K562 (cell line): ENCODE results near the gene TMEM95. TPM values are rescaled to one million over a fixed set of nuclear protein-coding genes. Genes with fewer than 3 reads are reported as not detected.

ENCODE experiments used
- ATF6 ChIP-seq: sonication (generic); formaldehyde crosslinking; IDR thresholded peaks from 2 replicates; pipeline ENCODE4 v1.4.0; 2020; ENCODE audit warnings: mild to moderate bottlenecking, missing genetic modification reagents
- C11orf30 ChIP-seq: fragments of 450-650 bp; IDR thresholded peaks from 2 replicates; pipeline ENCODE4 v1.6.1; 2016; ENCODE audit warnings: low read depth, mild to moderate bottlenecking
- CREB5 ChIP-seq: fragments of 250-450 bp; sonication (Bioruptor Pico); IDR thresholded peaks from 2 replicates; pipeline ENCODE4 v1.5.0; 2020; ENCODE audit warnings: mild to moderate bottlenecking
- ELF4 ChIP-seq: fragments of 450-650 bp; formaldehyde crosslinking; IDR thresholded peaks from 2 replicates; pipeline ENCODE4 v1.4.0; 2022; ENCODE audit warnings: missing genetic modification characterization
- ELK1 ChIP-seq: sonication (generic); formaldehyde crosslinking; IDR thresholded peaks from 2 replicates; pipeline ENCODE4 v1.8.1; 2022; ENCODE audit warnings: missing genetic modification reagents
- FOSL1 ChIP-seq: fragments of 200-800 bp; sonication (Bioruptor generic); conservative IDR thresholded peaks from 2 replicates; pipeline ENCODE4 v1.6.1; 2016; ENCODE audit warnings: missing genetic modification characterization, missing compliant biosample characterization
- FOXA3 ChIP-seq, 2 experiments: fragments of 450-650 bp in 1 of 2; sonication (generic) in 1 of 2; formaldehyde crosslinking; IDR thresholded peaks in 1 of 2; conservative IDR thresholded peaks in 1 of 2; 2 replicates each; pipeline versions ENCODE4 v1.4.0 to v1.8.0; 2020 to 2022; ENCODE audit warnings: mild to moderate bottlenecking in 2 of 2, missing genetic modification reagents in 1 of 2
- KLF16 ChIP-seq: IDR thresholded peaks from 2 replicates; pipeline ENCODE4 v1.6.1; 2016; ENCODE audit warnings: antibody characterized with exemption
- MAZ ChIP-seq, 2 experiments: fragments of 450-650 bp in 1 of 2; sonication (generic) in 1 of 2; formaldehyde crosslinking; IDR thresholded peaks in 1 of 2; conservative IDR thresholded peaks in 1 of 2; 2 replicates each; pipeline versions ENCODE4 v1.4.0 to v1.5.0; 2020; ENCODE audit warnings: mild to moderate bottlenecking in 1 of 2, missing genetic modification reagents in 1 of 2
- MYBL2 ChIP-seq, 2 experiments: fragments of 450-650 bp in 1 of 2; sonication (generic) in 1 of 2; formaldehyde crosslinking in 1 of 2; IDR thresholded peaks; 2 replicates each; pipeline versions ENCODE4 v1.6.1 to v1.8.1; 2017 to 2022; ENCODE audit warnings: borderline replicate concordance in 1 of 2, inconsistent platforms in 1 of 2, low read depth in 1 of 2, mild to moderate bottlenecking in 1 of 2, missing genetic modification reagents in 1 of 2, moderate library complexity in 1 of 2
- NFATC3 ChIP-seq: fragments of 450-650 bp; IDR thresholded peaks from 2 replicates; pipeline ENCODE4 v1.6.1; 2017; ENCODE audit warnings: mild to moderate bottlenecking
- PRPF4 ChIP-seq: fragments of 200-400 bp; formaldehyde crosslinking; IDR thresholded peaks from one replicate; pipeline ENCODE4 v1.6.1; 2017; ENCODE audit warnings: low read length, low read depth, mild to moderate bottlenecking; ENCODE audit not compliant: insufficient read depth, poor library complexity, severe bottlenecking
- SLC30A9 ChIP-seq: fragments of 250-450 bp; sonication (Bioruptor Pico); IDR thresholded peaks from 2 replicates; pipeline ENCODE4 v1.8.0; 2022; ENCODE audit warnings: mild to moderate bottlenecking, moderate library complexity
- STAT5B ChIP-seq: fragments of 250-450 bp; sonication (Bioruptor Pico); IDR thresholded peaks from 2 replicates; pipeline ENCODE4 v1.8.0; 2021; ENCODE audit warnings: mild to moderate bottlenecking, inconsistent platforms
- TCF7L2 ChIP-seq: fragments of 150-350 bp; IDR thresholded peaks from 2 replicates; pipeline ENCODE4 v1.6.1; 2016; ENCODE audit warnings: low read depth, mild to moderate bottlenecking, low read length, moderate library complexity
- TSC22D4 ChIP-seq: fragments of 450-650 bp; IDR thresholded peaks from 2 replicates; pipeline ENCODE4 v1.6.1; 2016; ENCODE audit warnings: missing genetic modification characterization, missing biosample characterization, control low read depth
- ZNF175 ChIP-seq: fragments of 200-800 bp; sonication (Bioruptor generic); IDR thresholded peaks from 2 replicates; pipeline ENCODE4 v1.6.1; 2016; ENCODE audit warnings: low read depth, mild to moderate bottlenecking, missing genetic modification characterization, missing compliant biosample characterization
- ZNF274 ChIP-seq: IDR thresholded peaks from 2 replicates; pipeline ENCODE4 v1.6.1; 2011; ENCODE audit warnings: low read depth, mild to moderate bottlenecking, low read length, moderate library complexity, borderline replicate concordance
- ZNF398 ChIP-seq: fragments of 250-450 bp; sonication (Bioruptor Pico); IDR thresholded peaks from 2 replicates; pipeline ENCODE4 v1.8.0; 2021; ENCODE audit warnings: moderate library complexity, mild to moderate bottlenecking, inconsistent platforms
- ZNF445 ChIP-seq: fragments of 250-450 bp; sonication (Bioruptor Pico); IDR thresholded peaks from 2 replicates; pipeline ENCODE4 v1.4.0; 2020; ENCODE audit warnings: low read depth, mild to moderate bottlenecking, moderate library complexity
- ZNF696 ChIP-seq: fragments of 250-450 bp; sonication (Bioruptor Pico); conservative IDR thresholded peaks from 2 replicates; pipeline ENCODE4 v1.4.0; 2020; ENCODE audit warnings: mild to moderate bottlenecking, moderate library complexity
- polyA plus RNA-seq, 8 experiments: library from polyadenylated mRNA; depleted of rRNA in 4 of 8; stranded (reverse) in 5 of 8; unstranded in 3 of 8; fragments of >200 nt; fragmentation: Nextera tagmentation in 2 of 8; fragmentation: Illumina TruSeq in 1 of 8; extraction: Ambion mirVana in 2 of 8; extraction: Trizol in 1 of 8; gene quantifications; 2 replicates each; pipeline versions ENCODE4 v1.2.1 to v1.2.3, GENCODE V29; 2011 to 2014; ENCODE audit warnings: inconsistent platforms in 1 of 8, missing spikeins in 1 of 8
- total RNA-seq, 7 experiments: library from RNA; depleted of rRNA in 6 of 7; stranded (reverse); fragments of >200 nt in 6 of 7; fragmentation: Illumina TruSeq in 2 of 7; extraction: Trizol in 2 of 7; gene quantifications; 2 replicates each; pipeline versions ENCODE4 v1.2.1 to v1.2.3, GENCODE V29; 2011 to 2021; ENCODE audit warnings: low replicate concordance in 1 of 7

Gene TMEM95
- total and polyA plus RNA-seq, 9 of the 15 experiments (the other 6 are each of a cell fraction or from before 2014, with no cell fraction given), result not detected

GRCh38 chr17:7314719-7315569 lies 40.0 kb upstream of the TMEM95 start, which contains the start of gene GPS2 (continued):
- TF ChIP-seq MAZ (CRISPR knock-in tag; conservative IDR thresholded peaks at IDR 0.05 in 1 of 2, IDR thresholded peaks at IDR 0.05 in 1 of 2), result peak; percentile 46 to 63
- TF ChIP-seq TCF7L2, result no peak
- TF ChIP-seq ZNF398 (CRISPR knock-in tag), result no peak
- 0 out of 2 replicates have a peak, but pooled peaks have one; percentile 3 for TF ChIP-seq KLF16
- no peak for TF ChIP-seq ATF6 (CRISPR knock-in tag)
- TF ChIP-seq NFATC3, result no peak
- no peak for TF ChIP-seq ZNF696 (CRISPR knock-in tag)
- no peak for TF ChIP-seq ZNF274
- TF ChIP-seq CREB5, result no peak
- no peak for TF ChIP-seq PRPF4
- TF ChIP-seq STAT5B, result no peak
- no peak; the same call in 1 of the 2 replicates for TF ChIP-seq FOSL1 (tag)
- no peak for TF ChIP-seq FOXA3 (CRISPR knock-in tag; conservative IDR thresholded peaks at IDR 0.05 in 1 of 2, IDR thresholded peaks at IDR 0.05 in 1 of 2)
- TF ChIP-seq TSC22D4 (tag), result no peak
- peak; percentile 90 for TF ChIP-seq C11orf30
- TF ChIP-seq ELK1 (CRISPR knock-in tag), result no peak
- no peak for TF ChIP-seq ZNF445
- TF ChIP-seq MYBL2 (IDR thresholded peaks at IDR 0.05; ENCODE audit: low read depth), result no peak
- no peak for TF ChIP-seq MYBL2 (CRISPR knock-in tag; IDR thresholded peaks at IDR 0.05; ENCODE audit: borderline replicate concordance)
- no peak for TF ChIP-seq SLC30A9
- TF ChIP-seq ZNF175 (CRISPR knock-in tag), result no peak
- TF ChIP-seq ELF4 (CRISPR knock-in tag), result 0 out of 2 replicates have a peak, but pooled peaks have one; percentile 38
